HEK293 (cell line): ENCODE measurements around the gene NAV3.

Experiments
- CTCF ChIA-PET: fragments of 350-600 bp; formaldehyde crosslinking; extraction: SDS; loops from one replicate; lab custom pipeline; 2021; ENCODE audit warnings: antibody characterized with exemption; lab: Yijun Ruan, JAX
- POLR2A ChIA-PET: fragments of 300-600 bp; formaldehyde crosslinking; extraction: SDS; loops from one replicate; lab custom pipeline; 2020; ENCODE audit warnings: antibody characterized with exemption, inconsistent platforms; lab: Yijun Ruan, JAX
- H3K27ac ChIP-seq: fragments of 200-500 bp; sonication (Bioruptor generic); 2 replicates; pipeline ENCODE4 v1.5.1; 2014; ENCODE audit warnings: low read depth, low read length, control low read depth, inconsistent platforms; ENCODE audit errors: extremely low read depth
- H3K36me3 ChIP-seq, 2 experiments: fragments of 200-500 bp in 1 of 2; sonication (Bioruptor generic) in 1 of 2; 1 replicate in 1 of 2; 2 replicates in 1 of 2; pipeline ENCODE4 v1.5.1; 2014 to 2017; ENCODE audit warnings: inconsistent platforms in 2 of 2, low read length in 2 of 2; ENCODE audit not compliant: control insufficient read depth in 2 of 2, insufficient read depth in 1 of 2
- H3K4me1 ChIP-seq: fragments of 200-500 bp; sonication (Bioruptor generic); 2 replicates; pipeline ENCODE4 v1.5.1; 2014; ENCODE audit warnings: mild to moderate bottlenecking, low read length, inconsistent platforms; ENCODE audit not compliant: control insufficient read depth, insufficient read depth
- H3K4me3 ChIP-seq: 2 replicates; pipeline ENCODE4 v1.5.1; 2011; ENCODE audit warnings: low read depth, mild to moderate bottlenecking, control low read depth, low read length, moderate library complexity
- H3K9me3 ChIP-seq: fragments of 200-500 bp; sonication (Bioruptor generic); 2 replicates; pipeline ENCODE4 v1.5.1; 2014; ENCODE audit warnings: low read depth, low read length, inconsistent platforms; ENCODE audit not compliant: control insufficient read depth, insufficient read depth
- MEIS1 ChIP-seq: sonication (generic); formaldehyde crosslinking; IDR thresholded peaks from 2 replicates; pipeline ENCODE4 v1.8.1; 2022; ENCODE audit warnings: missing genetic modification reagents, mild to moderate bottlenecking, borderline replicate concordance
- MZF1 ChIP-seq: fragments of 450-650 bp; formaldehyde crosslinking; IDR thresholded peaks from 2 replicates; pipeline ENCODE4 v1.5.1; 2017; ENCODE audit warnings: missing biosample characterization, missing genetic modification characterization, borderline replicate concordance
- ZNF138 ChIP-seq: fragments of 450-650 bp; formaldehyde crosslinking; IDR thresholded peaks from 2 replicates; pipeline ENCODE4 v1.5.1; 2016; ENCODE audit warnings: missing biosample characterization, missing genetic modification characterization, borderline replicate concordance
- ZNF155 ChIP-seq: fragments of 450-650 bp; formaldehyde crosslinking; IDR thresholded peaks from 2 replicates; pipeline ENCODE4 v1.5.1; 2016; ENCODE audit warnings: missing biosample characterization, missing genetic modification characterization
- ZNF174 ChIP-seq: fragments of 450-650 bp; formaldehyde crosslinking; IDR thresholded peaks from 2 replicates; pipeline ENCODE4 v1.5.0; 2017; ENCODE audit warnings: missing biosample characterization, mild to moderate bottlenecking, missing genetic modification characterization
- ZNF274 ChIP-seq, 2 experiments: fragments of 200-500 bp in 1 of 2; fragments of 450-650 bp in 1 of 2; sonication (Bioruptor generic) in 1 of 2; formaldehyde crosslinking in 1 of 2; IDR thresholded peaks; 2 replicates each; pipeline versions ENCODE4 v1.5.1 to v1.6.1; 2014 to 2016; ENCODE audit warnings: borderline replicate concordance in 1 of 2, inconsistent platforms in 1 of 2, low read length in 1 of 2, missing biosample characterization in 1 of 2, missing genetic modification characterization in 1 of 2
- ZNF404 ChIP-seq: fragments of 450-650 bp; formaldehyde crosslinking; IDR thresholded peaks from 2 replicates; pipeline ENCODE4 v1.5.1; 2017; ENCODE audit warnings: missing biosample characterization, missing genetic modification characterization
- ZNF654 ChIP-seq: fragments of 450-650 bp; formaldehyde crosslinking; IDR thresholded peaks from 2 replicates; pipeline ENCODE4 v1.5.1; 2016; ENCODE audit warnings: low read depth, missing biosample characterization, missing genetic modification characterization
- ZNF776 ChIP-seq: fragments of 450-650 bp; formaldehyde crosslinking; IDR thresholded peaks from 2 replicates; pipeline ENCODE4 v1.5.0; 2017; ENCODE audit warnings: missing biosample characterization, missing genetic modification characterization, borderline replicate concordance
- TF ChIP-seq, protein P1 (sequence below): fragments of 450-650 bp; formaldehyde crosslinking; IDR thresholded peaks from 2 replicates; pipeline ENCODE4 v1.5.1; 2017; ENCODE audit warnings: missing biosample characterization, missing genetic modification characterization
- TF ChIP-seq, protein P2 (sequence below): fragments of 450-650 bp; formaldehyde crosslinking; IDR thresholded peaks from 2 replicates; pipeline ENCODE4 v1.5.1; 2016; ENCODE audit warnings: missing biosample characterization, missing genetic modification characterization
- TF ChIP-seq, protein P3 (sequence below): fragments of 450-650 bp; formaldehyde crosslinking; IDR thresholded peaks from 2 replicates; pipeline ENCODE4 v1.5.1; 2017; ENCODE audit warnings: missing biosample characterization, missing genetic modification characterization
- TF ChIP-seq, protein P4 (sequence below): fragments of 450-650 bp; formaldehyde crosslinking; IDR thresholded peaks from 2 replicates; pipeline ENCODE4 v1.5.1; 2016; ENCODE audit warnings: missing biosample characterization, missing genetic modification characterization
- TF ChIP-seq, protein P5 (sequence below): fragments of 450-650 bp; formaldehyde crosslinking; conservative IDR thresholded peaks from 2 replicates; pipeline ENCODE4 v1.5.1; 2016; ENCODE audit warnings: low read depth, missing biosample characterization, missing genetic modification characterization

NAV3 gene

DNA sequence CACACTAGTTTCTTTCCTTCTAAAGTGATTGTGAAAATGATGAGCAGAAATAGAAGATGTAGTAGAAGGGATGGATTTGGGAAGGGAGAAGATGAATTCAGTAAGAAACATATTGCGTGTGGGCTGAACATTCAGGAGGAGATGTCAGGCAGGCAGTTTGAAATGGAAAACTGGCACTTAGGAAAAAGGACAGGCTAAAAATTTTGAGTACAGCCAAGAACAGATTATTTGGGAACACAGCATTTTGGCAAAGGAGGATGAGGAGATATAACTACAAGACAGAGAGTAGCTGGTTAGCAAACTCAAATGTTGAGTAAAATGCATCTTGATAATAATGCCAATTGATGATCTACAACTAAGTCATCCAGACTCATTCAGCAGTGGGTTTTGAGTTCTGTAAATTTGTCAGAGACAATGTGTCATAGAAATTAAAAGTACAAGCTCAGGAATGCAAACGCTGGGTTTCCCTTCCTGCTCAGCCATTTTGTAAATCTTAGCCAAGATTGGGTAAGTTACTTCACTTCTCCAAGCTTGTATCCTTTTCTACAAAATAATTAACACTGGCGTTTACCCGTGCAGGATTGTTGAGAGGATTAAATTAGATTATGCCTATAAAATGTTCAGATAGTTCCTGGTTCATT is 255.0 kb downstream of the NAV3 start:
- Histone ChIP-seq H3K27ac (no peak overlapping the region), H3K9me3 (no peaks in the 10 kb centered on the region), H3K4me1 (no peaks in the 10 kb centered on the region; the same call in none of the 2 replicates), H3K36me3 (no peaks in the 10 kb centered on the region), H3K4me3 (no peak overlapping the region)
- ChIA-PET CTCF (no interaction called here), POLR2A (no interaction called here)
- TF ChIP-seq ZNF654 (no peak), ZNF776 (tag by site-specific recombination) (no peak), MZF1 (no peak), ZNF138 (tag by site-specific recombination) (no peak), ZNF274 (IDR thresholded peaks at IDR 0.05; ENCODE audit: low read length) (no peak), ZNF274 (tag by site-specific recombination; IDR thresholded peaks at IDR 0.05; ENCODE audit: borderline replicate concordance) (no peak)
- TF ChIP-seq, protein P1, sequence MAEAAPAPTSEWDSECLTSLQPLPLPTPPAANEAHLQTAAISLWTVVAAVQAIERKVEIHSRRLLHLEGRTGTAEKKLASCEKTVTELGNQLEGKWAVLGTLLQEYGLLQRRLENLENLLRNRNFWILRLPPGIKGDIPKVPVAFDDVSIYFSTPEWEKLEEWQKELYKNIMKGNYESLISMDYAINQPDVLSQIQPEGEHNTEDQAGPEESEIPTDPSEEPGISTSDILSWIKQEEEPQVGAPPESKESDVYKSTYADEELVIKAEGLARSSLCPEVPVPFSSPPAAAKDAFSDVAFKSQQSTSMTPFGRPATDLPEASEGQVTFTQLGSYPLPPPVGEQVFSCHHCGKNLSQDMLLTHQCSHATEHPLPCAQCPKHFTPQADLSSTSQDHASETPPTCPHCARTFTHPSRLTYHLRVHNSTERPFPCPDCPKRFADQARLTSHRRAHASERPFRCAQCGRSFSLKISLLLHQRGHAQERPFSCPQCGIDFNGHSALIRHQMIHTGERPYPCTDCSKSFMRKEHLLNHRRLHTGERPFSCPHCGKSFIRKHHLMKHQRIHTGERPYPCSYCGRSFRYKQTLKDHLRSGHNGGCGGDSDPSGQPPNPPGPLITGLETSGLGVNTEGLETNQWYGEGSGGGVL (tag by site-specific recombination), result no peak
- TF ChIP-seq, protein P2, sequence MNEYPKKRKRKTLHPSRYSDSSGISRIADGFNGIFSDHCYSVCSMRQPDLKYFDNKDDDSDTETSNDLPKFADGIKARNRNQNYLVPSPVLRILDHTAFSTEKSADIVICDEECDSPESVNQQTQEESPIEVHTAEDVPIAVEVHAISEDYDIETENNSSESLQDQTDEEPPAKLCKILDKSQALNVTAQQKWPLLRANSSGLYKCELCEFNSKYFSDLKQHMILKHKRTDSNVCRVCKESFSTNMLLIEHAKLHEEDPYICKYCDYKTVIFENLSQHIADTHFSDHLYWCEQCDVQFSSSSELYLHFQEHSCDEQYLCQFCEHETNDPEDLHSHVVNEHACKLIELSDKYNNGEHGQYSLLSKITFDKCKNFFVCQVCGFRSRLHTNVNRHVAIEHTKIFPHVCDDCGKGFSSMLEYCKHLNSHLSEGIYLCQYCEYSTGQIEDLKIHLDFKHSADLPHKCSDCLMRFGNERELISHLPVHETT (tag by site-specific recombination), result no peak
- TF ChIP-seq, protein P3, sequence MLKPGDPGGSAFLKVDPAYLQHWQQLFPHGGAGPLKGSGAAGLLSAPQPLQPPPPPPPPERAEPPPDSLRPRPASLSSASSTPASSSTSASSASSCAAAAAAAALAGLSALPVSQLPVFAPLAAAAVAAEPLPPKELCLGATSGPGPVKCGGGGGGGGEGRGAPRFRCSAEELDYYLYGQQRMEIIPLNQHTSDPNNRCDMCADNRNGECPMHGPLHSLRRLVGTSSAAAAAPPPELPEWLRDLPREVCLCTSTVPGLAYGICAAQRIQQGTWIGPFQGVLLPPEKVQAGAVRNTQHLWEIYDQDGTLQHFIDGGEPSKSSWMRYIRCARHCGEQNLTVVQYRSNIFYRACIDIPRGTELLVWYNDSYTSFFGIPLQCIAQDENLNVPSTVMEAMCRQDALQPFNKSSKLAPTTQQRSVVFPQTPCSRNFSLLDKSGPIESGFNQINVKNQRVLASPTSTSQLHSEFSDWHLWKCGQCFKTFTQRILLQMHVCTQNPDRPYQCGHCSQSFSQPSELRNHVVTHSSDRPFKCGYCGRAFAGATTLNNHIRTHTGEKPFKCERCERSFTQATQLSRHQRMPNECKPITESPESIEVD (tag by site-specific recombination), result no peak

DNA sequence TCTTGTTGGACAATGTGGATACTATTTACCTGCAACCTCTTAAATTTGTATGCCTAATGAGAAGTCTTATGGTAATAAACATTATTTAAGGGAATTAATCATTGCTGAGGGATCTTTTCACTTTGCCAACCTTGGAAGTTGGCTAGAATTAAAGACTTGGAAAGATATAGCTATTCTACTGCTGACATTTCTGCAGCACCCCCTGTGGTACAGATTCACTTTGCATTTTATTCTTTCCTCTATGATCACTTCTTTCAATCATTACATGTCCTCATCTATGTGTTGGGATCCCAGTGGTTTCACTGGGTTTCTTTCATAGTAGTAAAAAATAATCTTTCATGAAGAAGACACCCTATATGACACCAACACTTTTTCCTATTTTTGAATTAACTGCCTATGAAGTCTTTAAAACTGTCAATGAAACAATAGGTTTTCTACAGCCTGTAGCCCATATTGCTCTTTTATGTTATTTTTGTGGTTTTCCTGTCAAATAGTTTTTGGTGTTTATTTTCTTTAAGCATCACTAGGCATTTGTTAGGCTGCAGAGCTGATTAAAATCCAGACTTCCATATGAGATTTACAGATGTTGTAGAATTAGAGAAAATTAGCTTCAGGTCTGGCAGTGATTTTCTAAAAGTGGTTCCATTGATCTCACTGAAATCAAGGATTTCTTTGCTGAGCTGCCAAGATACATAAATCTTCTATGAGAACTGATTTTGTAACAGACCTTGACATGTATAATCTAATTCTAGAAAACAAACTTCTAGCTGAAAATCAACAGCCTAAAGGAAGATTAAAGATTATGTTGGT is 256.1 kb downstream of the NAV3 start:
- Histone ChIP-seq H3K36me3 (no peaks in the 10 kb centered on the region), H3K4me1 (no peaks in the 10 kb centered on the region; the same call in none of the 2 replicates), H3K27ac (no peak overlapping the region), H3K4me3 (no peak overlapping the region), H3K9me3 (no peaks in the 10 kb centered on the region)
- TF ChIP-seq MEIS1 (CRISPR knock-in tag) (no peak), ZNF155 (tag by site-specific recombination) (no peak), ZNF174 (tag by site-specific recombination) (no peak), ZNF274 (IDR thresholded peaks at IDR 0.05; ENCODE audit: low read length) (no peak), ZNF274 (tag by site-specific recombination; IDR thresholded peaks at IDR 0.05; ENCODE audit: borderline replicate concordance) (no peak), ZNF776 (tag by site-specific recombination) (no peak), ZNF404 (tag by site-specific recombination) (no peak)
- TF ChIP-seq, protein P4, sequence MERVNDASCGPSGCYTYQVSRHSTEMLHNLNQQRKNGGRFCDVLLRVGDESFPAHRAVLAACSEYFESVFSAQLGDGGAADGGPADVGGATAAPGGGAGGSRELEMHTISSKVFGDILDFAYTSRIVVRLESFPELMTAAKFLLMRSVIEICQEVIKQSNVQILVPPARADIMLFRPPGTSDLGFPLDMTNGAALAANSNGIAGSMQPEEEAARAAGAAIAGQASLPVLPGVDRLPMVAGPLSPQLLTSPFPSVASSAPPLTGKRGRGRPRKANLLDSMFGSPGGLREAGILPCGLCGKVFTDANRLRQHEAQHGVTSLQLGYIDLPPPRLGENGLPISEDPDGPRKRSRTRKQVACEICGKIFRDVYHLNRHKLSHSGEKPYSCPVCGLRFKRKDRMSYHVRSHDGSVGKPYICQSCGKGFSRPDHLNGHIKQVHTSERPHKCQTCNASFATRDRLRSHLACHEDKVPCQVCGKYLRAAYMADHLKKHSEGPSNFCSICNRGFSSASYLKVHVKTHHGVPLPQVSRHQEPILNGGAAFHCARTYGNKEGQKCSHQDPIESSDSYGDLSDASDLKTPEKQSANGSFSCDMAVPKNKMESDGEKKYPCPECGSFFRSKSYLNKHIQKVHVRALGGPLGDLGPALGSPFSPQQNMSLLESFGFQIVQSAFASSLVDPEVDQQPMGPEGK, result no peak
- TF ChIP-seq, protein P5, sequence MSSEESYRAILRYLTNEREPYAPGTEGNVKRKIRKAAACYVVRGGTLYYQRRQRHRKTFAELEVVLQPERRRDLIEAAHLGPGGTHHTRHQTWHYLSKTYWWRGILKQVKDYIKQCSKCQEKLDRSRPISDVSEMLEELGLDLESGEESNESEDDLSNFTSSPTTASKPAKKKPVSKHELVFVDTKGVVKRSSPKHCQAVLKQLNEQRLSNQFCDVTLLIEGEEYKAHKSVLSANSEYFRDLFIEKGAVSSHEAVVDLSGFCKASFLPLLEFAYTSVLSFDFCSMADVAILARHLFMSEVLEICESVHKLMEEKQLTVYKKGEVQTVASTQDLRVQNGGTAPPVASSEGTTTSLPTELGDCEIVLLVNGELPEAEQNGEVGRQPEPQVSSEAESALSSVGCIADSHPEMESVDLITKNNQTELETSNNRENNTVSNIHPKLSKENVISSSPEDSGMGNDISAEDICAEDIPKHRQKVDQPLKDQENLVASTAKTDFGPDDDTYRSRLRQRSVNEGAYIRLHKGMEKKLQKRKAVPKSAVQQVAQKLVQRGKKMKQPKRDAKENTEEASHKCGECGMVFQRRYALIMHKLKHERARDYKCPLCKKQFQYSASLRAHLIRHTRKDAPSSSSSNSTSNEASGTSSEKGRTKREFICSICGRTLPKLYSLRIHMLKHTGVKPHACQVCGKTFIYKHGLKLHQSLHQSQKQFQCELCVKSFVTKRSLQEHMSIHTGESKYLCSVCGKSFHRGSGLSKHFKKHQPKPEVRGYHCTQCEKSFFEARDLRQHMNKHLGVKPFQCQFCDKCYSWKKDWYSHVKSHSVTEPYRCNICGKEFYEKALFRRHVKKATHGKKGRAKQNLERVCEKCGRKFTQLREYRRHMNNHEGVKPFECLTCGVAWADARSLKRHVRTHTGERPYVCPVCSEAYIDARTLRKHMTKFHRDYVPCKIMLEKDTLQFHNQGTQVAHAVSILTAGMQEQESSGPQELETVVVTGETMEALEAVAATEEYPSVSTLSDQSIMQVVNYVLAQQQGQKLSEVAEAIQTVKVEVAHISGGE, result no peak
- POLR2A ChIA-PET, result no interaction called here
- CTCF ChIA-PET, result no interaction called here
